HCT116 (cell line): ENCODE results near the gene TMEM132A. TPM values are rescaled to one million over a fixed set of nuclear protein-coding genes. Genes with fewer than 3 reads are reported as not detected.
A peak's percentile ranks its signal among the peaks of the same experiment; 100 is the strongest.

Experiments
- ATAC-seq: fragments of 200-7000 bp; cut with Tn5 transposase; 2 replicates; pipeline ENCODE4 v1.9.1; 2020; ENCODE audit warnings: mild to moderate bottlenecking, moderate library complexity
- BruUV-seq: library from RNA; stranded (reverse); fragments of 400-500 nt; replicated peaks from 2 replicates; lab custom pipeline; 2021; lab: Mats Ljungman, UMichigan
- CTCF ChIA-PET: fragments of 300-600 bp; sonication (Branson Sonifier 250); formaldehyde crosslinking; loops from one replicate; lab custom pipeline; 2021; ENCODE audit warnings: antibody characterized with exemption; lab: Charles Lee
- POLR2A ChIA-PET: fragments of 300-600, 350-600 bp; sonication (Branson Sonifier 250); formaldehyde crosslinking; loops from one replicate; lab custom pipeline; 2021; ENCODE audit warnings: antibody characterized with exemption; lab: Charles Lee
- RAD21 ChIA-PET, 2 experiments: fragments of 300-600 bp; sonication (Branson Sonifier 250); formaldehyde crosslinking; loops; one replicate each; lab custom pipeline; 2023; ENCODE audit warnings: low total read pairs in 2 of 2; ENCODE audit not compliant: uncharacterized antibody in 2 of 2, unreplicated experiment in 2 of 2, low non-redundant PET in 1 of 2; lab: Charles Lee
- DNase-seq: peaks from one replicate; pipeline ENCODE4 v3.0.0-alpha.2; 2010; ENCODE audit warnings: low read depth, low spot score
- H2AFZ ChIP-seq: fragments of 200-600 bp; shearing (Covaris generic), sonication (generic); 2 replicates; pipeline ENCODE4 v1.6.1; 2017; ENCODE audit warnings: low read depth, mixed run types, mixed read lengths, antibody characterized with exemption, low read length; ENCODE audit not compliant: poor library complexity, severe bottlenecking
- H3K27ac ChIP-seq: 2 replicates; pipeline ENCODE4 v1.5.1; 2012; ENCODE audit warnings: low read depth, low read length
- H3K27me3 ChIP-seq: fragments of 200-600 bp; sonication (generic); 2 replicates; pipeline ENCODE4 v1.6.1; 2016; ENCODE audit warnings: mixed run types, low read length, mixed read lengths; ENCODE audit not compliant: insufficient read depth
- H3K36me3 ChIP-seq, 2 experiments: fragments of 200-500 bp in 1 of 2; fragments of 200-600 bp in 1 of 2; sonication (Bioruptor generic) in 1 of 2; sonication (generic) in 1 of 2; 2 replicates each; pipeline versions ENCODE4 v1.5.1 to v1.6.1; 2014 to 2016; ENCODE audit warnings: low read length in 2 of 2, inconsistent platforms in 1 of 2, mixed read lengths in 1 of 2, mixed run types in 1 of 2; ENCODE audit not compliant: insufficient read depth in 2 of 2, control insufficient read depth in 1 of 2
- H3K4me1 ChIP-seq, 2 experiments: fragments of 200-600 bp in 1 of 2; sonication (generic) in 1 of 2; 2 replicates each; pipeline versions ENCODE4 v1.5.1 to v1.6.1; 2012 to 2017; ENCODE audit warnings: low read length in 2 of 2, inconsistent platforms in 1 of 2, mild to moderate bottlenecking in 1 of 2, mixed read lengths in 1 of 2, mixed run types in 1 of 2, moderate library complexity in 1 of 2; ENCODE audit not compliant: insufficient read depth in 2 of 2, control insufficient read depth in 1 of 2
- H3K4me2 ChIP-seq: fragments of 200-600 bp; sonication (generic); 2 replicates; pipeline ENCODE4 v1.6.1; 2017; ENCODE audit warnings: mixed run types, low read length, mixed read lengths
- H3K4me3 ChIP-seq, 2 experiments: fragments of 200-600 bp in 1 of 2; sonication (generic) in 1 of 2; replicated peaks in 1 of 2; 2 replicates each; pipeline ENCODE4 v1.5.1; 2011 to 2016; ENCODE audit warnings: low read length in 2 of 2, control low read depth in 1 of 2, low read depth in 1 of 2, mild to moderate bottlenecking in 1 of 2, mixed read lengths in 1 of 2, mixed run types in 1 of 2
- H3K79me2 ChIP-seq: fragments of 200-600 bp; sonication (generic); 2 replicates; pipeline ENCODE4 v1.6.1; 2017; ENCODE audit warnings: mild to moderate bottlenecking, mixed run types, low read length, moderate library complexity, mixed read lengths; ENCODE audit not compliant: insufficient read depth
- H3K9ac ChIP-seq: fragments of 200-600 bp; sonication (generic); 2 replicates; pipeline ENCODE4 v1.6.1; 2016; ENCODE audit warnings: low read length, mixed read lengths
- H3K9me2 ChIP-seq: fragments of 200-600 bp; sonication (generic), shearing (Covaris generic); 2 replicates; pipeline ENCODE4 v1.6.1; 2017; ENCODE audit warnings: mixed run types, mild to moderate bottlenecking, moderate library complexity; ENCODE audit not compliant: insufficient read depth
- H3K9me3 ChIP-seq, 2 experiments: fragments of 200-500 bp in 1 of 2; fragments of 200-600 bp in 1 of 2; sonication (Bioruptor generic) in 1 of 2; sonication (generic) in 1 of 2; 2 replicates each; pipeline ENCODE4 v1.6.1; 2014 to 2017; ENCODE audit warnings: low read length in 2 of 2, mixed read lengths in 2 of 2, inconsistent platforms in 1 of 2, low read depth in 1 of 2, mild to moderate bottlenecking in 1 of 2, mixed run types in 1 of 2, moderate library complexity in 1 of 2; ENCODE audit not compliant: control insufficient read depth in 1 of 2, insufficient read depth in 1 of 2
- H4K20me1 ChIP-seq: fragments of 200-600 bp; sonication (generic), shearing (Covaris generic); 2 replicates; pipeline ENCODE4 v1.6.1; 2017; ENCODE audit warnings: mixed run types, mild to moderate bottlenecking, moderate library complexity; ENCODE audit not compliant: insufficient read depth
- CBX3 ChIP-seq: IDR thresholded peaks from 2 replicates; pipeline ENCODE4 v1.6.1; 2012; ENCODE audit warnings: low read depth
- CEBPB ChIP-seq: IDR thresholded peaks from 2 replicates; pipeline ENCODE4 v1.6.1; 2012; ENCODE audit warnings: low read depth
- FOSL1 ChIP-seq: IDR thresholded peaks from 2 replicates; pipeline ENCODE4 v1.6.1; 2012; ENCODE audit warnings: low read depth
- JUND ChIP-seq: IDR thresholded peaks from 2 replicates; pipeline ENCODE4 v1.6.1; 2012
- MAX ChIP-seq: IDR thresholded peaks from 2 replicates; pipeline ENCODE4 v1.6.1; 2012
- POLR2AphosphoS5 ChIP-seq: IDR thresholded peaks from 2 replicates; pipeline ENCODE4 v1.6.1; 2011; ENCODE audit warnings: mild to moderate bottlenecking, low read depth, low read length, moderate library complexity
- RAD21 ChIP-seq: IDR thresholded peaks from 2 replicates; pipeline ENCODE4 v1.6.1; 2012; ENCODE audit warnings: low read depth, mild to moderate bottlenecking
- SP1 ChIP-seq: IDR thresholded peaks from 2 replicates; pipeline ENCODE4 v1.6.1; 2012; ENCODE audit warnings: low read depth
- intact Hi-C: fragments of 100-400 bp; cut with micrococcal nuclease; formaldehyde crosslinking; loops from 2 replicates; pipeline ENCODE4 v1.10.0; 2022
- total RNA-seq: library from RNA; stranded (reverse); gene quantifications from one replicate; pipeline ENCODE4 v1.2.1, GENCODE V29; 2021; ENCODE audit not compliant: unreplicated experiment
- TF ChIP-seq, protein P1 (sequence below), 3 experiments: fragments of 200-600 bp in 1 of 3; sonication (generic) in 1 of 3; IDR thresholded peaks in 2 of 3; conservative IDR thresholded peaks in 1 of 3; 2 replicates each; pipeline ENCODE4 v1.5.1; 2012 to 2017; ENCODE audit warnings: low read depth in 2 of 3, low read length in 2 of 3, antibody characterized with exemption in 1 of 3, borderline replicate concordance in 1 of 3, control low read depth in 1 of 3, mild to moderate bottlenecking in 1 of 3, mixed read lengths in 1 of 3, mixed run types in 1 of 3, moderate library complexity in 1 of 3; ENCODE audit not compliant: insufficient read depth in 1 of 3
- TF ChIP-seq, protein P2 (sequence below): IDR thresholded peaks from 2 replicates; pipeline ENCODE4 v1.6.1; 2011; ENCODE audit warnings: mild to moderate bottlenecking, low read length, moderate library complexity; ENCODE audit not compliant: insufficient replicate concordance; ENCODE audit errors: extremely low read depth
- TF ChIP-seq, protein P3 (sequence below): IDR thresholded peaks from 2 replicates; pipeline ENCODE4 v1.6.1; 2012

Gene TMEM132A
- total RNA-seq, 1 experiment from 2014 or later: 120 TPM

GRCh38 chr11:60915248-60915914, 8.9 kb upstream of the TMEM132A start:
- peak overlapping the region; percentile 61 for H3K27ac ChIP-seq
- peak overlapping the region; percentile 61 to 67 for H3K4me3 ChIP-seq
- ChIA-PET RAD21 (no interaction called here), CTCF (interaction anchor here (0.6 to 2.1 kb wide), 6 partner anchors 11 to 271 kb away, joined by 3 to 13 read pairs (median 4); no protein-coding TSS in a partner anchor), POLR2A (interaction anchor here (0.9 kb wide), 1 partner anchor 10 kb away, joined by 4 read pairs; no protein-coding TSS in a partner anchor)
- H3K4me1 ChIP-seq: peaks cover 26 to 66% of the 10 kb centered on the region in 2 experiments
- TSS peak; percentile 48 for BruUV-seq
- peak; percentile 41 for DNase-seq
- H3K9me2 ChIP-seq: no peaks in the 10 kb centered on the region
- TF ChIP-seq POLR2AphosphoS5: 0 out of 2 replicates have a peak, but pooled peaks have one; percentile 23
- 0 out of 2 replicates have a peak, but pooled peaks have one; percentile 26 for TF ChIP-seq MAX
- TF ChIP-seq, protein P1, sequence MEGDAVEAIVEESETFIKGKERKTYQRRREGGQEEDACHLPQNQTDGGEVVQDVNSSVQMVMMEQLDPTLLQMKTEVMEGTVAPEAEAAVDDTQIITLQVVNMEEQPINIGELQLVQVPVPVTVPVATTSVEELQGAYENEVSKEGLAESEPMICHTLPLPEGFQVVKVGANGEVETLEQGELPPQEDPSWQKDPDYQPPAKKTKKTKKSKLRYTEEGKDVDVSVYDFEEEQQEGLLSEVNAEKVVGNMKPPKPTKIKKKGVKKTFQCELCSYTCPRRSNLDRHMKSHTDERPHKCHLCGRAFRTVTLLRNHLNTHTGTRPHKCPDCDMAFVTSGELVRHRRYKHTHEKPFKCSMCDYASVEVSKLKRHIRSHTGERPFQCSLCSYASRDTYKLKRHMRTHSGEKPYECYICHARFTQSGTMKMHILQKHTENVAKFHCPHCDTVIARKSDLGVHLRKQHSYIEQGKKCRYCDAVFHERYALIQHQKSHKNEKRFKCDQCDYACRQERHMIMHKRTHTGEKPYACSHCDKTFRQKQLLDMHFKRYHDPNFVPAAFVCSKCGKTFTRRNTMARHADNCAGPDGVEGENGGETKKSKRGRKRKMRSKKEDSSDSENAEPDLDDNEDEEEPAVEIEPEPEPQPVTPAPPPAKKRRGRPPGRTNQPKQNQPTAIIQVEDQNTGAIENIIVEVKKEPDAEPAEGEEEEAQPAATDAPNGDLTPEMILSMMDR (IDR thresholded peaks at IDR 0.05 in 2 of 3, conservative IDR thresholded peaks at IDR 0.05 in 1 of 3; ENCODE audit: borderline replicate concordance in 1 of 3, insufficient read depth in 1 of 3, low read depth in 2 of 3, low read length in 2 of 3): peak; percentile 29 to 68 (median 34); a peak in 4 of 6 replicates
- TF ChIP-seq CBX3: no peak
- TF ChIP-seq, protein P2, sequence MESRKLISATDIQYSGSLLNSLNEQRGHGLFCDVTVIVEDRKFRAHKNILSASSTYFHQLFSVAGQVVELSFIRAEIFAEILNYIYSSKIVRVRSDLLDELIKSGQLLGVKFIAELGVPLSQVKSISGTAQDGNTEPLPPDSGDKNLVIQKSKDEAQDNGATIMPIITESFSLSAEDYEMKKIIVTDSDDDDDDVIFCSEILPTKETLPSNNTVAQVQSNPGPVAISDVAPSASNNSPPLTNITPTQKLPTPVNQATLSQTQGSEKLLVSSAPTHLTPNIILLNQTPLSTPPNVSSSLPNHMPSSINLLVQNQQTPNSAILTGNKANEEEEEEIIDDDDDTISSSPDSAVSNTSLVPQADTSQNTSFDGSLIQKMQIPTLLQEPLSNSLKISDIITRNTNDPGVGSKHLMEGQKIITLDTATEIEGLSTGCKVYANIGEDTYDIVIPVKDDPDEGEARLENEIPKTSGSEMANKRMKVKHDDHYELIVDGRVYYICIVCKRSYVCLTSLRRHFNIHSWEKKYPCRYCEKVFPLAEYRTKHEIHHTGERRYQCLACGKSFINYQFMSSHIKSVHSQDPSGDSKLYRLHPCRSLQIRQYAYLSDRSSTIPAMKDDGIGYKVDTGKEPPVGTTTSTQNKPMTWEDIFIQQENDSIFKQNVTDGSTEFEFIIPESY: no peak
- TF ChIP-seq, protein P3, sequence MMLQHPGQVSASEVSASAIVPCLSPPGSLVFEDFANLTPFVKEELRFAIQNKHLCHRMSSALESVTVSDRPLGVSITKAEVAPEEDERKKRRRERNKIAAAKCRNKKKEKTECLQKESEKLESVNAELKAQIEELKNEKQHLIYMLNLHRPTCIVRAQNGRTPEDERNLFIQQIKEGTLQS: no peak
- TF ChIP-seq SP1: no peak
- TF ChIP-seq CEBPB: no peak
- TF ChIP-seq FOSL1: 0 out of 2 replicates have a peak, but pooled peaks have one; percentile 31
- TF ChIP-seq JUND: peak; percentile 45; the same call in 1 of the 2 replicates
- peak; percentile 58 for TF ChIP-seq RAD21
- H3K4me2 ChIP-seq: peak overlapping the region; percentile 89
- intact Hi-C loops: loop anchor here (10.0 kb wide), 1 partner anchor 269 kb away; no protein-coding TSS in a partner anchor
- no peak overlapping the region for H2AFZ ChIP-seq
- H3K79me2 ChIP-seq: peaks cover 57% of the 10 kb centered on the region
- no peaks in the 10 kb centered on the region for H3K9me3 ChIP-seq
- no peaks in the 10 kb centered on the region; the same call in 1 of the 2 replicates for H4K20me1 ChIP-seq
- H3K27me3 ChIP-seq: no peaks in the 10 kb centered on the region
- H3K36me3 ChIP-seq: peaks cover 4 to 8% of the 10 kb centered on the region in 2 experiments; a peak in 2 of 4 replicates
- ATAC-seq: peak; percentile 71
- H3K9ac ChIP-seq: peak overlapping the region; percentile 73
